GM19452 (cell line): Measurements from ENCODE around the gene SLC22A25.
"Not testable (repeated sequence)": the region's sequence is repeated elsewhere in the genome, so short reads cannot be mapped to it uniquely, and the experiment has no call there.

ENCODE experiments used
- ATAC-seq: cut with Tn5 transposase; IDR thresholded peaks from one replicate; pipeline ENCODE4 v1.9.1; 2021; ENCODE audit not compliant: unreplicated experiment

The SLC22A25 gene

GRCh38 chr11:63243533-63243932, at the start of gene SLC22A25:
TSS of gene SLC22A25 (minus strand) at chr11:63243599. CDS start at chr11:63229652, 13,947 bp downstream.
- ATAC-seq: no peak

- no peak for ATAC-seq
Measured at GRCh38 chr11:63290285-63290684, 46.9 kb upstream of the SLC22A25 start.

DNA sequence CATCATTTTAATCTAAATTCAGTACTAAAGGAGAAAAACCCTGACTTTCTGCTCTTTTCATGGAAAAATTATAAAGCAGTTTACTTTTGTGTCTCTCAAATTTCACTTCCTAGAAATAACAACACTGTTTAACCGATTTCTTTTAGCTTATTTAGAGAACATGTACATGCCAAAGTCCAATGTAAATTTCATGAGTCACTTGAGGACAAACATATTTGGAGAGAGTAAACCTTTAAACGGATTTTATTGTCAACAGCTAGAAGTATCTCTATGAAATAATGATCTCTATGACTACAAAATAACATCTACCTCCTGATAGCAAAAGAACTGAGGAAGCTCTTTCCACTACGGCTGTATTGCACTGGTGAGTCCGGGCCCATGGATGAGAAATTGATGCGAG, 46.3 kb upstream of the SLC22A25 start:
- no peak for ATAC-seq

DNA sequence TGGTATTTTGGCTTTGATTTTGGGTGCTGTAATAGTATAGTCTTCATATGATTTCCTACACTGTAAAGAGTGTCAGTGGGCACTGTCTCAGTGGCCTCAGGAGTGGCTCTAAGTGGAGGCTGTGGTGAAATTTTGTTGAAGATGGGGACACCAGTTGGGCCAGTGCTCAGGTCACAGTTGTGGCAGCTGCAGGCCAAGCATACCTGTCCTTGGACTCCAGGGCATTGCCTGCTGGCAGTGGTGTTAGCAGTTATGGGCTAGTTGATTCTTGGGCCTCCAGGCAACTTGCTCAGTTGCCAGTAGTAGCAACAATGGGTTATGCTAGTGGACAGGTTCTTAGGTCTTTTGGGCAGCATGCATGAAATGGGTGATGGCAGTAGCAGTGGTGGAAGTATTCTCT, 39.2 kb upstream of the SLC22A25 start:
- ATAC-seq: no peak

DNA sequence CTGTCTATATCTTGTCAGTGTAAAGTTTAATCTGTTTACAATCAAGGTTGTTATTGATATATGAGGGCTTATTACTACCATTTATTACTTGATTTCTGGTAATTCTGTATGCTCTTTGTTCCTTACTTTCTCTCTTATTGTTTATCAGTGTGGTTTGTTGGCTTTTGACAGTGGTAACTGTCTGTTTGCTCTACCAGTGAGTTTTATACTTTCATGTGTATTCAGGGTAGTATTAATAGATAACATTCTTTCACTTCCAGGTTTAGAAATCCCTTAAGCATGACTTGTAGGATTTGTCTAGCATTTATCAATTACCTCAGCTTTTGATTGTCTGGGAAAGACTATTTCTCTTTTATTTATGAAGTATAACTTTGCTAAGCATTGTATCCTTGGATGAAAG, 37.5 kb upstream of the SLC22A25 start:
- ATAC-seq: no peak

DNA sequence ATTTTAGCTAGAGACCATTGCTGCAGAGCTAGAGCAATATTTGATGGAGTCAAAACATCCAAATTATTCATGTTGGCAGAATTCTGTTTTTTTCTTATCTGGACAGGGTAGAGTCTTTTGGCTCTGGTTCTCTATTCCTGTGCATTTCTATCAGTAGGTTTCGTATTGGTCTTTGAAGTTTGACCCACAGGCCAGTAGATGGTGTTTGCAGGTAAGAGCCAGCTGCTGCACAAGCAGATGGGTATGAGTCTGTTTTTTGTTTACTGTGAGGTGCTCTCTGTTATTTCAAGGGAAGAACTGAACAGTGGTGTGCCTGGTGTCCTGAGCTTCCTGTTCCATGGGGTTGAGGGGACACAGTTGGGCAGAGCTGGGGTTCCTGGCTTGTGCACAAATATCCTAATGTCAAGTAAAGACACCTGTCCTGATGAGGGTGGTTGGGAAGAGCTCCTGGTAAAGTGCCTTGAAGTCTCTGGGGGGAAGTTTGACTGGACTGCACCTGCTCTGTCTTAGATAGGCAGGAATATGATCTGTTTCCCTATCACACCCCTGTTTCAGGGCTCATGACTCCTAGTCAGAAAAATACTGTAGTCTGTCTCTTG, 34.0 kb upstream of the SLC22A25 start:
- ATAC-seq: no peak

- ATAC-seq: no peak
Measured at GRCh38 chr11:63274776-63275175, 31.4 kb upstream of the SLC22A25 start.

GRCh38 chr11:63273685-63274084, 30.3 kb upstream of the SLC22A25 start:
- no peak for ATAC-seq

DNA sequence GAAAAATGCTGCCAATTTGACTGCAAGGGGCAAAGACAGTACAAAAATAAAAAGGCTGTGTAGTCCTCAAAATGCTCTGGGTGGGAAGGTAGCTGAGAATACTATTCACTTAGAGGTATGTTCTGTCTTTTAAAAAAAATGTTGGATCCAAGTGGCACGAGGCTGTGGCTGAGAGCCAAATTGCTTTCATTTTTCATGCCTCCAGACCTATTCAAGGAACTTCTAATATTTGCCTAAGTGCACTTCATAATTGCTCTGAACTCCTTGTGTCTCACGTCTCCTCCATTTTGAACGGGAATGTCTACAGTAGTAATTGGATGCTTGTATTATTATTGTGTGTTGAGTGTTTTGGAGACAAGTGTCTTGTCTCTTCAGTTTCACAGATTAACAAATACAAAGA, 19.1 kb upstream of the SLC22A25 start:
- ATAC-seq: no peak

GRCh38 chr11:63251312-63251711, 7.9 kb upstream of the SLC22A25 start:
- ATAC-seq: no peak

DNA sequence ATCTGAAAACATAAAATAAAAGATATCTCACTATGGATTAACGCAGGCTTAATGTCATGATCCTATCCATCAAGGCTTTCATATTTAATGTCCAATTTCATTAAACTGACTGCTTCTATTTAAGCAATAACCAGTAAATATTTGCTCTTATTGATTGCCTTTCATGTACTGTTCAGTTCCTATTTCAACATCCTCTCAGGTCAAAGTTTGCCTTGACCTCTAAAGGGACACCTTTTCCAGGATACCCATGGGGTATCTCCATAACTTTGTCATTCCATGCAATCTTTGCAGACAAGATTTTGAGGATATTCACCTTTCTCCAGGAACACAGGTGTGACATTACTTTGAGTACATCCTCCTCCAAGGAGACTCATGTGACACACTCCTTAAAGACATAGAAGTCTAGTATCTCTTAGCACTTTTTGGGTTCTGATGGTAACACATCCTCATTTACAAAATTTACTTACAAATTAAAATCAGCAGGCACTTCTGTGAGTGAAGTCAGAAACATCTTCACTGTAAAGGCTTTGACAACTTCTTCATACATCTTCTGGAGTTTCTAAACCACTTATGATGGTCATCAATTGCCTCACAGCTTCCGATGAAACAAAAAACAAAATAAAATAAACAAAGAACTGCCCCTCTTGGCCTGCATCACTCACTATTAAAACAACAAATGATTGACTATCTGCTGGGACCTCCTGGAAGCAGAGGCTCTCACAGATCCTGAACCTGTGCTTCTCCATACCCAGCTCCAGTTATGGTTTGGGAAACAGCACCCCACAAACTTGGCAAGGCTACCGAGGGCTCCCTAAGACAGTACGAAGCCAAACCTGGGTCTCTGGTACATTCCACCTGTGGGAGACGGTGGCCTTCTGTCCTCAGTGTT, 7.0 kb upstream of the SLC22A25 start:
- no peak for ATAC-seq

- ATAC-seq: no peak
Measured at GRCh38 chr11:63248966-63249365, 5.6 kb upstream of the SLC22A25 start.

GRCh38 chr11:63247237-63248002, 4.0 kb upstream of the SLC22A25 start:
- ATAC-seq: not testable (repeated sequence)

DNA sequence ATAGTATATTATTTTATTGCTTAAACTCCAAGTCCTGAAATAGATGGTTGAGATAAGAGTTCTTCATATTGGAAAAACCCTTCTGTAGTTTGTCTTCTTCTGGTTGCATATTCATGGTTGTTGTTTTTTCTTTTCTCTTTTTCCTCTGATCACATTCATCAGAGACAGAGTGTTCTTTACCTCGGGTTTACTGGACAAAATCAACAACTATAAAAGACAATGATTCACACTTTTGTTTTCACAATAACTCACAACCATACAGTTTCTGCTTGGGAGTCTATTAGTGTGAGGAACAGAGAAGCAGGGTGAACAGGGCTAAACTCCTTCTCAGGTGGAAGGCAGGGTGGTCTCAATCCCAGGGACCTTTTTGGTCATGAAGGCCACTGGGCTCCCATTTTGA, 2.6 kb upstream of the SLC22A25 start:
- ATAC-seq: no peak

DNA sequence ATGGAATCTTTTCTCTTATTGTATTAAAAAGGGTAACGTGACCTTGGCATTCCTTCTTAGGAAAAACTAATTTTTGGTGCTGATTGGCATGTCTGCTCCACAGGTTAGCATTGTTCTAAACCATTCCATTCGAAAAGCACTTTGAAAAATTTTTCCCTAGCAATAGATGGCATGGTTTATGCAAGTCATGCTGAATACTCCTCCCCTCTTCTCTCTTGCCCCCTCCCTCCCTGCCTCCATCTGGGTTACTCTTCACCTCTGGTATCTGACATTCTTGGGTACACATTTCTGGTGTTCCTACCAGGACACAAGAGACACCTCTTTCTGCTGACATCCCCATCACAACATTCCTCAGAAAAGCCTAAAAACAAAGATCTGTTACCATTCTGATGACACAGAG, 1.5 kb upstream of the SLC22A25 start:
- ATAC-seq: no peak

- no peak for ATAC-seq
Measured at GRCh38 chr11:63242089-63242781, 1.2 kb downstream of the SLC22A25 start.

- ATAC-seq: no peak
Measured at GRCh38 chr11:63240791-63241379, 2.5 kb downstream of the SLC22A25 start.

DNA sequence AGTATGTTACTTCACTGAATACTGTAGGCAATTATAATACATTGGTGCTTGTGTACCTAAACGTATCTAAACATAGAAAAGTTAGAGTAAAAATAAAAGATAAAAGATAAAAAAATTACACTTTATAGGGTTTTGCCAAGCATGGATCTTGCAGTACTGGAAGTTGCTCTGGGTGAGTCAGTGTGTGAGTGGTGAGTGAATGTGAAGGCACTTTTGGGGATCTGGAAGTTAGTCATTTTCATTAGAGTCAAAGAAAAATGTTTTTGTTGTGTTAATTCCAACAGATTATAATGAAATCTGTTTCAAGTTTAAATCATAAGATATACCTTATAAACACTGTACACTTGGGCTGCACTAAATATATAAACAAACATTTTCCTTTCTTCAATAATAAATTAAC, 3.3 kb downstream of the SLC22A25 start:
- ATAC-seq: no peak

- ATAC-seq: no peak
Measured at GRCh38 chr11:63239254-63239653, 4.1 kb downstream of the SLC22A25 start.

DNA sequence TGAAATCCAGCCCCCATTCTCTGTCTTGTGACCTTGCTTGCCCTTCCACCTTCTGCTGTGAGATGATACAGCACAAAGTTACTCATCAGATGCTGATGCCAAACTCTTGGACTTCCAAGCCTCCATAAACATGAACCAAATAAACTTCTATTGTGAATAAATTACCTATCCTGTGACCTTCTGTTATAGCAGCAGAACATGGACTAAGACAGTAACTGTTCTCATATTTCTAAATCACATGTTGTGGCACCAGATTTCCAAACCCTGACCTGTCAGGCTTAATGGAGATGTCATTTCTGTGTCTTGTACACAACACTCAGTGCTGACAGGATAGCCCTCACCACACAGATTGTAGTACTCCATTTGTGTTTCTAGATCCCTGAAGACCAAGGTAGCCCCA, 6.0 kb downstream of the SLC22A25 start:
- ATAC-seq: no peak
